Activated naive CD4-positive, alpha-beta T cell treated with anti-CD3 and anti-CD28 coated beads for 36 hours (primary cell): ENCODE results near the gene MOXD1. TPM values are rescaled to one million over a fixed set of nuclear protein-coding genes. Genes with fewer than 3 reads are reported as not detected.

Experiments
- CTCF ChIA-PET: fragments of 350-600 bp; sonication (Branson Sonifier 250); formaldehyde crosslinking; loops from one replicate; lab custom pipeline; 2021; ENCODE audit warnings: antibody characterized with exemption; lab: Charles Lee
- DNase-seq: peaks from one replicate; pipeline ENCODE4 v3.0.0-alpha.2; 2020
- H3K27ac Mint-ChIP-seq: one replicate; pipeline ENCODE4 v1.8.0; 2021; ENCODE audit warnings: mild to moderate bottlenecking, mixed read lengths
- H3K27me3 Mint-ChIP-seq: one replicate; pipeline ENCODE4 v1.8.0; 2021; ENCODE audit warnings: low read depth, mixed read lengths
- H3K36me3 Mint-ChIP-seq: one replicate; pipeline ENCODE4 v1.8.0; 2021; ENCODE audit warnings: low read depth, mixed read lengths
- H3K4me1 Mint-ChIP-seq: one replicate; pipeline ENCODE4 v1.8.0; 2021; ENCODE audit warnings: low read depth, mixed read lengths
- H3K4me3 Mint-ChIP-seq: one replicate; pipeline ENCODE4 v1.8.0; 2021; ENCODE audit warnings: mild to moderate bottlenecking, moderate library complexity, mixed read lengths
- H3K9me3 Mint-ChIP-seq: one replicate; pipeline ENCODE4 v1.8.0; 2021; ENCODE audit warnings: mixed read lengths
- intact Hi-C: fragments of 100-400 bp; cut with micrococcal nuclease; formaldehyde crosslinking; loops from one replicate; pipeline ENCODE4 v1.15.1; 2023
- total RNA-seq, 2 experiments: library from RNA; stranded (reverse); gene quantifications; one replicate each; pipeline ENCODE4 v1.2.3, GENCODE V29; 2021

The MOXD1 gene
- total RNA-seq, 2 experiments from 2014 or later, result not detected

- Mint-ChIP-seq H3K27me3 (peaks cover 27% of the 10 kb centered on the region), H3K4me1 (no peaks in the 10 kb centered on the region), H3K4me3 (no peak overlapping the region), H3K27ac (no peak overlapping the region), H3K9me3 (peaks cover 9% of the 10 kb centered on the region), H3K36me3 (no peaks in the 10 kb centered on the region)
- DNase-seq, result no peak
- CTCF ChIA-PET, result no interaction called here
- intact Hi-C loops, result no loop called here
These were observed 11.6 kb upstream of the MOXD1 start for GRCh38 chr6:132412656-132413498.

- peaks cover 29% of the 10 kb centered on the region for H3K27me3 Mint-ChIP-seq
- H3K9me3 Mint-ChIP-seq, result peaks cover 7% of the 10 kb centered on the region
- no peak overlapping the region for H3K27ac Mint-ChIP-seq
- no peak for DNase-seq
- no peak overlapping the region for H3K4me3 Mint-ChIP-seq
- no peaks in the 10 kb centered on the region for H3K4me1 Mint-ChIP-seq
- H3K36me3 Mint-ChIP-seq, result no peaks in the 10 kb centered on the region
- intact Hi-C loops, result no loop called here
- CTCF ChIA-PET, result no interaction called here
These were observed 10.0 kb upstream of the MOXD1 start for GRCh38 chr6:132411296-132411695.

GRCh38 chr6:132410830-132411229 is 9.6 kb upstream of the MOXD1 start:
- H3K27me3 Mint-ChIP-seq, result peaks cover 29% of the 10 kb centered on the region
- intact Hi-C loops, result no loop called here

GRCh38 chr6:132405143-132405915 is 4.1 kb upstream of the MOXD1 start:
- CTCF ChIA-PET, result interaction anchor here (0.7 to 2.7 kb wide), 4 partner anchors 40 to 126 kb away, joined by 3 to 10 read pairs (median 4); no protein-coding TSS in a partner anchor
- Mint-ChIP-seq H3K27ac (no peak overlapping the region), H3K36me3 (no peaks in the 10 kb centered on the region), H3K9me3 (no peaks in the 10 kb centered on the region), H3K4me3 (no peak overlapping the region), H3K27me3 (peaks cover 50% of the 10 kb centered on the region), H3K4me1 (peaks cover 18% of the 10 kb centered on the region)
- DNase-seq, result no peak
- intact Hi-C loops, result no loop called here

More at GRCh38 chr6:132410830-132411229, 9.6 kb upstream of the MOXD1 start:
- Mint-ChIP-seq H3K27ac (no peak overlapping the region), H3K9me3 (peaks cover 3% of the 10 kb centered on the region), H3K4me3 (no peak overlapping the region), H3K4me1 (no peaks in the 10 kb centered on the region), H3K36me3 (no peaks in the 10 kb centered on the region)
- DNase-seq, result no peak
- CTCF ChIA-PET, result no interaction called here

DNA sequence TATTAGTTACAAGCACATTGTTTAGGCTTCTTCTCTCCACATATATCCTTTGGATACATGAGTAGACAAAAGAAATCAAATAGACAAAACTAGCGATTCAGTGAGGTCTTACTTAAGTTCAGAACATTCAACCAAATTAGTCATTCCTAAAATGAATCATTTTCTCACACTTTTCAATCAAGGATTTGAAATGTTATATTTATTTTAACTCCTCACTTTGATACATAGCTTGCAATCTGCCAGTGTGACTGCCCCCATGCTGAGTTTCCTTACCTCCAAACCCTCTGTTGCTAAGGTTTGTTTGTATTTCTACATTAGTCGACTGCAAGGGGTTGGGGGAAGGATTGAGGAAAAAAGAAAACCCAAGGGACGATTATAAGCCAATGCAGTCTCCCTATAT is 3.5 kb upstream of the MOXD1 start:
- H3K36me3 Mint-ChIP-seq, result no peaks in the 10 kb centered on the region
- peaks cover 18% of the 10 kb centered on the region for H3K4me1 Mint-ChIP-seq
- peak; percentile 5 for DNase-seq
- CTCF ChIA-PET, result interaction anchor here (0.7 to 2.7 kb wide), 4 partner anchors 39 to 125 kb away, joined by 3 to 10 read pairs (median 4); no protein-coding TSS in a partner anchor
- no peak overlapping the region for H3K27ac Mint-ChIP-seq
- no peaks in the 10 kb centered on the region for H3K9me3 Mint-ChIP-seq
- intact Hi-C loops, result loop anchor here (1.0 to 5.0 kb wide), 2 partner anchors 39 to 78 kb away; no protein-coding TSS in a partner anchor
- peaks cover 52% of the 10 kb centered on the region for H3K27me3 Mint-ChIP-seq
- no peak overlapping the region for H3K4me3 Mint-ChIP-seq

DNA sequence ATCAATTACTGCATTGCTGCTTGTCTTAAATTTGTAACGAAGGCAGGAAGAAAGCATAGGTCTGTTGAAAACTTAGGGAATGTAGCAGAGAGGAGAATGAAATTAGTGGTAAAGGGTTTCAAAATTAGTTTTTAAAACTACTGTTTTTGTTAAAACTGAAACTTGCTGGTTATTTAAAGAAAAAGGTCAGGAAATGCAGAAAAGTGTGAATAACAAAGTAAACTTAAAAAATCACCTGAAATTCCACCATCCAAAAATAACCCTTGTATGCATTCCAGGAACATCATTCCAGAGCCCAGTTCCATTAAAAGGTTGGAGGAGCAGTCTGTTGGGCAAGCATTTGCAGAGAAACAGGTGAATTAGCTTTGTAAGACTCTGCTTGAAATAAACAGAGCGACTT is 3.1 kb upstream of the MOXD1 start:
- intact Hi-C loops, result loop anchor here (1.0 to 5.0 kb wide), 2 partner anchors 39 to 78 kb away; no protein-coding TSS in a partner anchor
- Mint-ChIP-seq H3K27me3 (peaks cover 52% of the 10 kb centered on the region), H3K36me3 (no peaks in the 10 kb centered on the region), H3K4me3 (no peak overlapping the region), H3K4me1 (peaks cover 18% of the 10 kb centered on the region), H3K27ac (no peak overlapping the region), H3K9me3 (no peaks in the 10 kb centered on the region)
- CTCF ChIA-PET, result no interaction called here
- DNase-seq, result no peak

DNA sequence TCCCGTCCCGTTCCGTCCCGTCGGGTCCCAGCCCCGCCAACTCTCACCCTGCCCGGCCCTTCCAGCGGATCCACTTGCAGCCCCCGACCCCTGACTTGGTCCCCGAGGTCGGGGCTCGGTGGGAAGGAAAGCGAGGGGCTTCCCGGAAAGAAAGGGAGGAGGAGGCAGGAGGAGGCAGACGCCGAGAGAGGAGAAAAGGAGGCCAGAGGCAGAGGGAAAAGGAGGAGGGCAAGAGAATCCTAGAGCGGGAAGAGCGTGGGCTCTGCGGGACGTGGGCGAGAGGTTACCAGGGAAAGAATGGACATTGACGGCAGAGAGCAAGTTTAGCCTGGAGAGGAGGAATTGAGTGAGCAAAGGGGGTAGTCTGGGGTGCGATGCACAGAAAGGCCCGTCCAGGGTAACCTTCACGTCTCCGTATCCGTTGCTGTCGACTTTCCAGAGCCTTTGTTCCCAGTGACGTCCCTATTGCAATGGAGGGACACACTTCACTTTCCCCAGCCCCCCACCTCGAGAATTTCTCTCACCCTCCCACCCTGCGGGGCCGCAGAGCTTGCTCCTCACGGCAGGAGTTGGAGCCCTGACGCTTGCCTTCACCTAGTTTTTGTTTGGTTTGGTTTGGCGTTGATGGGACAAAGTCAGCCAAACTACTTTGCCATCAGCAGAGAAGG is 477 bp upstream of the MOXD1 start:
- CTCF ChIA-PET, result no interaction called here
- no peaks in the 10 kb centered on the region for H3K36me3 Mint-ChIP-seq
- H3K4me1 Mint-ChIP-seq, result peaks cover 18% of the 10 kb centered on the region
- DNase-seq, result no peak
- intact Hi-C loops, result loop anchor here (5.0 kb wide), 1 partner anchor 81 kb away; no protein-coding TSS in a partner anchor
- no peak overlapping the region for H3K27ac Mint-ChIP-seq
- peaks cover 51% of the 10 kb centered on the region for H3K27me3 Mint-ChIP-seq
- H3K9me3 Mint-ChIP-seq, result no peaks in the 10 kb centered on the region
- H3K4me3 Mint-ChIP-seq, result no peak overlapping the region

DNA sequence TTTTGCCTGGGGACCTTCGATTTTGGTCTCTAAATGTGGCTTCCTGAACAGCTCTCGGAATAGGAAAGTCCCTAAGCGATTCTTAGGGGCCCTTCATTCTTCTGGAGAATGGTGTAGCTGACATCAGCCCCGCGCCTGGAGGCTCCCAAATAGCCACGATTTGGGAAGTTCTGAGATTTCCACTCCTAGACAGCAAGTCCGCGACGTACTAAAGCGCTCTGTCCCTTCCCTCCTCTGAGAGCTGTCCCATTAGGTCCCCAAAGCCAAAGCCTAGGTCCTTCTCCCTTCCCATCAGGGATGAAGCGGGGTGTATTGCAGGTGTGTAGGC is 756 bp downstream of the MOXD1 start:
- Mint-ChIP-seq H3K36me3 (peaks cover under 1% of the 10 kb centered on the region), H3K9me3 (peaks cover 1% of the 10 kb centered on the region), H3K4me1 (peaks cover 18% of the 10 kb centered on the region), H3K27me3 (peaks cover 51% of the 10 kb centered on the region), H3K4me3 (peak overlapping the region; percentile 41), H3K27ac (no peak overlapping the region)
- CTCF ChIA-PET, result no interaction called here
- intact Hi-C loops, result loop anchor here (5.0 kb wide), 1 partner anchor 82 kb away; no protein-coding TSS in a partner anchor
- DNase-seq, result no peak

DNA sequence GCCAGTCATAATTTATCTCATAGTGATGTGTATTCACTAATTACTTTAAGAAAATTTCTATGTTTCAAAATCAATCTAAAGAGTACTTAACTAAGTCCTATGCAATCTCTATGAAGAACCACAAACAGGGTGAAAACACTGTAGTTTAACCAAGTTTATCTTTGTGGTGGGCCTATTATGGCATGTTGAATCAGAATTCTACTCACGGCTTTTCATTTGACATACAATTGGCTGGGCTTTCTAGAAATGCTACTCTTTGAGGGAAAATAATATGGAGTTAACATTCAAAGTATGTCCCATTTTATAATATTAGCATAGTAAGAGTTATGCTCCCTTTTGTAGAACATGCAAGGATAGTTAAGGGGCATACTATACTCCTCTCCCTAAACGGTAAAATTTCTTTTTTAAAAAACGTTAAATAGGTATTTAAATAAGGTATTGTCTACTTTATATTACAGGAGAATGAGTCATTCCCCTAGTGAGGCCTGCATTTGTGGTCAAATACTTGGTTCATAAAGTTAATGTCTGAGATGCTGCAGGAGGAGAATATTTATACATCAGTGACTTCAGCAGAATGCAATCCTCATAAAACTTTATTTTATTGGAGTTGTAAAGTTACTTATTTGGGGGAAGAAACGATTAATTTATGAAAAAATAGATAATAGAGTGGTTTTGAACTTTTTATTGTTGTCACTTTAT is 1.8 kb downstream of the MOXD1 start:
- Mint-ChIP-seq H3K27ac (no peak overlapping the region), H3K4me3 (no peak overlapping the region), H3K27me3 (peaks cover 53% of the 10 kb centered on the region), H3K9me3 (peaks cover 11% of the 10 kb centered on the region), H3K4me1 (peaks cover 11% of the 10 kb centered on the region), H3K36me3 (peaks cover 3% of the 10 kb centered on the region)
- no peak for DNase-seq
- intact Hi-C loops, result loop anchor here (5.0 kb wide), 1 partner anchor 83 kb away; no protein-coding TSS in a partner anchor
- CTCF ChIA-PET, result no interaction called here

GRCh38 chr6:132395015-132395597 is 6.2 kb downstream of the MOXD1 start:
- H3K36me3 Mint-ChIP-seq, result peaks cover 5% of the 10 kb centered on the region
- intact Hi-C loops, result no loop called here
- peaks cover 17% of the 10 kb centered on the region for H3K9me3 Mint-ChIP-seq
- CTCF ChIA-PET, result no interaction called here
- no peaks in the 10 kb centered on the region for H3K4me1 Mint-ChIP-seq
- peaks cover 42% of the 10 kb centered on the region for H3K27me3 Mint-ChIP-seq
- H3K27ac Mint-ChIP-seq, result no peak overlapping the region
- no peak for DNase-seq
- H3K4me3 Mint-ChIP-seq, result no peak overlapping the region

DNA sequence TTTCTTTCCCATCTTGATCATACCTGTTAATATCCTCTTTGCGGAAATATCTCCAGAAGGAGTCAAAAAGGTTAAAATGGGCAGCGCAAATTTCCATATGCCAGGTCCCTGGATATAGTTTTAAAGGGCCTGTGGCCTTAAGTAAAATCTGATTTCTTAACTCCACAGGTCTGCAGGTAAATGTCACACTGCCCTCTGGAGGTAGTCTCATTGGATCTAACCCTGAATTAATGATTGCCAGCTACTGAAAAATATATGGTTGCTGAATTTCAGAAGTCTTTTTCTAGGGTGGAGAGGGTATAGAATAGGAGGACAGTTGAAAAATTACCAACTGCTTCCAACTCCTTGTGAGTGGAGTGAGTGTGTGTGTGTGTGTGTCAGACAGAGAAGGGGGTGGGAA is 8.5 kb downstream of the MOXD1 start:
- CTCF ChIA-PET, result interaction anchor here (1.8 kb wide), 1 partner anchor 113 kb away, joined by 10 read pairs; no protein-coding TSS in a partner anchor

More for the DNA sequence above, 8.5 kb downstream of the MOXD1 start:
- intact Hi-C loops, result loop anchor here (2.0 kb wide), 1 partner anchor 92 kb away; no protein-coding TSS in a partner anchor
- Mint-ChIP-seq H3K9me3 (peaks cover 17% of the 10 kb centered on the region), H3K36me3 (peaks cover 5% of the 10 kb centered on the region), H3K27me3 (peaks cover 35% of the 10 kb centered on the region), H3K4me3 (no peak overlapping the region), H3K27ac (no peak overlapping the region), H3K4me1 (no peaks in the 10 kb centered on the region)
- DNase-seq, result no peak
